Stimulated activated CD8-positive, alpha-beta memory T cell treated with anti-CD3 and anti-CD28 coated beads, Interleukin-7, amount 100 ng/mL, for 1 hour (primary cell): Measurements from ENCODE around the gene FIBCD1.
A peak's percentile ranks its signal among the peaks of the same experiment; 100 is the strongest.
"Not testable (repeated sequence)": the region's sequence is repeated elsewhere in the genome, so short reads cannot be mapped to it uniquely, and the experiment has no call there.

ENCODE experiments used
- DNase-seq, 2 donors: peaks; one replicate each; pipeline ENCODE4 v3.0.0-alpha.2; 2020; ENCODE audit warnings: low read depth in 2 of 2

FIBCD1 gene

GRCh38 chr9:130954925-130955324, 15.9 kb upstream of the FIBCD1 start:
- not testable (repeated sequence) for DNase-seq

- DNase-seq = no peak
Observed at GRCh38 chr9:130954317-130954716, 15.3 kb upstream of the FIBCD1 start.

GRCh38 chr9:130952065-130952762, 13.2 kb upstream of the FIBCD1 start:
- DNase-seq = no peak

GRCh38 chr9:130950039-130950311, 10.9 kb upstream of the FIBCD1 start:
- DNase-seq = no peak

DNA sequence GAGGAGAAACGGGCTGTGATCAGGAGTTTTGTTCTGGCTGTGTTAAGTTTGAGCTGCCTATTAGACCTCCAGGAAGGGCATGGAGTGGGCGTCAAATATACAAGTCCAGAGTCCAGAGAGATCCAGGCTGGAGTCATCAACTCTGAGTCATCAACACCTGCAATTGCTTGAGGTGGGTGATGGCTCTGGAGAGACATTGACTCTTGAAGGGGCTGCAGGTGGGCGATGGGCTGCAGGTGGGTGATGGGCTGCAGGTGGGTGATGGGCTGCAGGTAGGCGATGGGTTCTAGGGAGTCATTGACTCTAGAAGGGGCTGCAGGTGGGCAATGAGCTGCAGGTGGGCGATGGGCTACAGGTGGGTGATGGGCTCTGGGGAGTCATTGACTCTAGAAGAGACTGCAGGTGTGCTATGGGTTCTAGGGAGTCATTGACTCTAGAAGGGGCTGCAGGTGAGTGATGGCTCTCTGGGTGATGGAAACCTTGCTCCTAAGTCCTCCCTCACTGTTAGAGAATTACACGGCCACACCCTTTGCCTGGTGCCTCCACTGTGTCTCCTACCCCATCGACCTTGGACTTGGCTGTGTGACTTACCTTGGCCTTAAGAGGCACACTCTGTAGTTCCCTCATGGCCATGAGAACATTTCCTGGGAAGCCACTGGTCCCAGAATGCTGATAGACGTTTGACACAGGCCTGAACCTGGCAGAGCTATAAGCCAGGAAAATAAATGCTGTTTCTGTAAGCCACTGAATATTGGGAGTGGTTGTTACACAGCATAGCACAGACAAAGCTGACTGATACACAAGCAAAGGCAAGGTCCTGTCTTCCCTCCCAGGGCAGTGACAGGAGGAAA, 10.4 kb upstream of the FIBCD1 start:
- DNase-seq = no peak

GRCh38 chr9:130948266-130948665, 9.2 kb upstream of the FIBCD1 start:
- DNase-seq = no peak

DNA sequence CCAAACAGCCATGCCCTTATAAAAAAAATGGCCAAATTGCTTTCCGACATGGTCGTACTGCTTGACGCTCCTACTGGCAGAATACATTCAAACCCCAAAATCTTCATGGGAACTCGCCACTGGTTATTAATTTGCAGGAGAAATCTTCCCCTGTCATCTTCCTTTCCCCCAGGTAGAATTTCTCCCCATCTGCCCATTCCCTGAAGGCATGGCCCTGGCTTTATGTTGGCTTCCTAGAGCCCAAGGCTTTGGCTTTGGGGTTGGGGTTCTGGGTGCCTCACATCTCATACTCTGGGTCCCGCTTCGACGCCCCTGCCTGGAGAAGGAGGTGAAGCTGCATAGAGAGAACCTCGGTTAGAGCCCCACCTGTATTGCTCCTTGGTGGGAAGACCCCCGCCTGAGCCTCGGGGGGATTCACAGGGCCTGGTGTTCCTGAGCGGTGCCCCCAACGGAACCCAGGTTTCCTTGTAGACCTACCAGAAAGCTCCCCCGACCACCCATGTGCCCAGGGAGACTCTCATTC, 8.6 kb upstream of the FIBCD1 start:
- no peak for DNase-seq

- DNase-seq = no peak
Observed at GRCh38 chr9:130946766-130947617, 7.9 kb upstream of the FIBCD1 start.

DNA sequence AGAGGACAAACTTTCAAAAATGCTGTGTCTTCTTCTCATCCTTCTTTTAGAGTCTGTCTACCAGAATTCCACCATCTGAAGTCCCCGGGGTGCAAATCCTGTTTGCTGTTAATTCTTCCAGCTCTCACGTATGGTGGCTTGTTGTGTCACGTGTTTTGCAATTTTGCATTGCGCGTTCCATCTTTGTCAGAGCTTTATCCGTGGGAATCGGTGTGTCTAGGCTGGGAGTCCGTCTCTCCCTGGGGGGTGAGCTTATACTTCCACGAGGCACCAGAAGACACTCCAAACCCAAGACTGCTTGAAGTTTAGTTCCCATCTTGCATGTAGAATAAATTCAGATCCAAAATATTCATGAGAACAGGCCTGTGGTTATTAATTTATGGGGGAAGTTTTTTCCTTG, 6.1 kb upstream of the FIBCD1 start:
- no peak for DNase-seq

GRCh38 chr9:130944510-130945058, 5.5 kb upstream of the FIBCD1 start:
- DNase-seq = no peak

DNA sequence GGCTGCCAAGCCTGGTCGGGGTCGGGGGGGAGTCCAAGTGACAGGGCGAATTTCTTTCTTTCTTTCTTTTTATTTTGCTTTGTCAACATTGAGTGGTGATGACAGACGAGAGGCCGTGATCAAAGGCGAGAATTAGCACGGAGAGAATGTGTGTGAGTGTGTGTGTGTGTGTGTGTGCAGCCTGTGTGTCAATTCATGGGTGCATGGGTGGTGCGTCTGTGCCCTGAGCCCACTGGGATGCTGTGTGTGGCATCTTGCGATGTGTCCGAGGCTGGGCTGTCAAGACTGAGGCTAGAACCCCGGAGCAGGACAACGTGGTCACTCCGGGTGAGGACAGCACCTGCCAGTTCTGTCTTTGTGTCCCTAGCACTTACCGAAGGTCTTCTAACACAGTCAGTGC, 4.7 kb upstream of the FIBCD1 start:
- no peak for DNase-seq

DNA sequence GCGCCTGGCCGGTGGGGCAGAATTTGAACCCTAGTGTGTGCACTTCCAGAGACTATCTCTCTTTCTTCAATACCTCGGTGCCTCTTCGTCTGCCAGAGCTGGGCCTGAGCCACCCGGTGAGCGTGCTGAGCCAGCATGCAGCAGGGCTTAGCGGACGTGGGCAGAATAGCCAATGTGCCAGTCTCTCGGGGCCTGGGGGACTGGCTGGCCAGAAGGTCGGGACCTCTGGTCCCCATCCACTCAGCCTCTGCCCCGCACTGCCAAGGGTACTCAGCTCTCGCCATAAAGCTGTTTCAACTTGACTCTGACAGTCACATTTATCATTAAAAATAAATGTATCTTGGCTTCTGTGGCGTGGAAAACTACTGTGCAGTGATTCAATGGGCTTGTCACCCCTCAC, 4.2 kb upstream of the FIBCD1 start:
- DNase-seq = no peak

- no peak for DNase-seq
Observed at GRCh38 chr9:130942679-130943078, 3.6 kb upstream of the FIBCD1 start.

DNA sequence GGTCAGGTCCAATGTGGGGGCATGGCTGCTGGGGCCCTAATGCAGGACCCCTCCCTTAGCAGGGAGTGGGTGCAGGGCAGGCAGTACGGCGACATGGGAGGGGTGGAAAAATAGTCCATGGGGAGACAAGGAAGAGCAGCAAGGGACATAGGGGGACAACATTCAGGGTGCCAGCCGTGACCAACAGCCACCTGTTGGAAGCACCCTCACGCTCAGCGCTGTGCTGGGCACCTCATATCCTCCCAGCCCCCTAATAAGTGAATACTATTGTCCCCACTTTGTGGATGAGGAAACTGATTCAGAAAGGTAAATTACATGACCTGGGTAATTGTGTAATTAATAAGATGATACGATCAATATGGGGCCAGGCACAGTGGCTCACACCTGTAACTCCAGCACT, 3.0 kb upstream of the FIBCD1 start:
- DNase-seq = no peak

DNA sequence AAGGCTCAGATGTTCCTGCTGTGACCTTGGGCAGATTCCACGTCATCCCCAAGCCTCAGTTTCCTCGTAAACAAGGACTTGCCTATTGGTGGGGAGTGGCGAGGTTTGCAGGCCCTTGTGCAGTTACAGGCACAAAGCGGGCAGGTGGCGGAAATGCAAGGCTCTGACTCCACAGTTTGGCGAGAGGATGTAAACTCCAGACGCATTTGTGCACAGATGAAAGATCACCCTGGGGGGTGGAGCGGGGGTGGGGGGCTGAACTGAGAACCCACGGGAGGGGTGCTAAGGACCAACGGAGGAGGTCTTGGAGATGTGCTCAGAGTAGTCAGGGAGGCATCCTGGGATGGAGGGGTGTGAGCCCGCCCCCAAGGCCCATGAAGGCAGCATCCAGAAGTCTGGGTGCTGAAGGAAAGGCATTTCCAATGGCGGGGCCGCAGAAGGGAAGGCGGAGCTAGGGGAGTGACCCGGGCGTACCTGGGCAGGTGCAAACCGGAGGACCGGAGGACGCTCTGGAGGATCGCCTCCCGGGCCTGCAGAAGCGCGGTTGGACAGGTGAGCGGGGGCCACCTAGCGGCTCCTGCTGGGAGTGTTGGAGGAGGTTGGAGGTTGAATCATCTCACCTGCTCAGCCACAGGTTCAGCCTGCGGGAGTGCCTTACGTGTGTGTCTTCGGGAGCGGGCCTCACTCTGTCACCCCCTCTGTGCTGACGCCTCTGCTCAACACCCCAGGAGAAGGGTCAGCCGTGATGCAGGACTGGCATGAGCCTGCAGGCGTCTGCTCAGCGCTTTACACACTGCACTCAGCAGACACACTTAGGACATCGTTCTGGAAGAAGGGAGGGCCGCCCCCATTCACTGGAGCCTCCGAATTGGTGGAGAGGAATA, 1.9 kb upstream of the FIBCD1 start:
- peak; percentile 40 to 56 for DNase-seq

- no peak for DNase-seq
Observed at GRCh38 chr9:130940027-130940549, 1.0 kb upstream of the FIBCD1 start.

DNA sequence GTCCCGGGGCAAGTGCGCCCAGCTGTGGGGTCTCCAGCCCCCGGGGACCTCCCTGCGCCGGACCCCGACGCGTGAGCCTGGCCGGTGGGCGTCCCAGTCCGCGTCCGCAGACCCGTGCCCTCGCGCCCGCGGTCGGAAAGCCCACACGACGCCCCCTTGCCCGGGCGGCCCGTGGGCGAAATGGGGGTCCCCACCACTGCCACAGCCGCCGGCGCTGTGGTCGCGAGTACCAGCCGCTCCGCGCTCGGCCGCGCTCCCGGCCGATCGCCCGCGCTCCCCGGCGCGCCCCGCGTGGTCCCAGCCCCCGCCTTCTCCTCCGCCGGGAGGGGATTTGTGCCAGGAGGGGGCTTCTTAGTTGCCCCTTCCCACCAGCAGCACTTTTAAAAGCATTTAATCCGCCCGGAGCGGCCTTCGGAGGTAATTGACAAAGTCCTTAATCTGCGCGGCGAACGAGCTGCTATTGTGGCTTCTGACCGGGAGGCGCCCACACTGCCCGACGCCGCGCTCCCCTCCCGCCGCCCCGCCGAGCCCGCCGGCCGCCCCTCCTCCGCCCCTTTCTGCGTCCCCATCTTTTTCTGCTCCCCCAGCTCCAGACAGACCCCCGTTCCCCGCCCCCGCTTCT, 469 bp upstream of the FIBCD1 start:
- no peak for DNase-seq

DNA sequence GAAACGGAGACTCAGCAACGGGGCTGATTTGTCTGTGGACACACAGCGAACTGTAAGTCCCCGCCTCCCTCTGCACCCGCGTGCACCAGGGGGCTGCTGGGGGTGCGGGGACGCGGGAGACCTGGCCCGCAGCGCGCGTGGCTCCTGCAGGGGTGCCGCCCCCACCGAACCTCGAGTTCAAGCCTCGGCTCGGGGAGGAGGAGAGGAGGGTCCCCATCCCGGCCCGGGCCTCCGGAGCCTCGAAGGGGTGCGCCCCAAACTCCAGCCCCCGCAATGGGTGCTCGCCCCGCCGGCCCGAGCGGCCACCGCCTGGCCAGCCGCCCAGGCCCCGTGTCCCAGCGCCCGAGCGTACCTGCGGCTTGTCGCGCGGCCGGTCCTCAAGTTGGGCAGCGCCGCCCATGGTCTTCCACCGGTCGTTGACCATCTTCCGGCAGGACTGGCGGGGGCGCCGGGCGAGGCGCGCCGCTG, 829 bp downstream of the FIBCD1 start:
- no peak for DNase-seq

DNA sequence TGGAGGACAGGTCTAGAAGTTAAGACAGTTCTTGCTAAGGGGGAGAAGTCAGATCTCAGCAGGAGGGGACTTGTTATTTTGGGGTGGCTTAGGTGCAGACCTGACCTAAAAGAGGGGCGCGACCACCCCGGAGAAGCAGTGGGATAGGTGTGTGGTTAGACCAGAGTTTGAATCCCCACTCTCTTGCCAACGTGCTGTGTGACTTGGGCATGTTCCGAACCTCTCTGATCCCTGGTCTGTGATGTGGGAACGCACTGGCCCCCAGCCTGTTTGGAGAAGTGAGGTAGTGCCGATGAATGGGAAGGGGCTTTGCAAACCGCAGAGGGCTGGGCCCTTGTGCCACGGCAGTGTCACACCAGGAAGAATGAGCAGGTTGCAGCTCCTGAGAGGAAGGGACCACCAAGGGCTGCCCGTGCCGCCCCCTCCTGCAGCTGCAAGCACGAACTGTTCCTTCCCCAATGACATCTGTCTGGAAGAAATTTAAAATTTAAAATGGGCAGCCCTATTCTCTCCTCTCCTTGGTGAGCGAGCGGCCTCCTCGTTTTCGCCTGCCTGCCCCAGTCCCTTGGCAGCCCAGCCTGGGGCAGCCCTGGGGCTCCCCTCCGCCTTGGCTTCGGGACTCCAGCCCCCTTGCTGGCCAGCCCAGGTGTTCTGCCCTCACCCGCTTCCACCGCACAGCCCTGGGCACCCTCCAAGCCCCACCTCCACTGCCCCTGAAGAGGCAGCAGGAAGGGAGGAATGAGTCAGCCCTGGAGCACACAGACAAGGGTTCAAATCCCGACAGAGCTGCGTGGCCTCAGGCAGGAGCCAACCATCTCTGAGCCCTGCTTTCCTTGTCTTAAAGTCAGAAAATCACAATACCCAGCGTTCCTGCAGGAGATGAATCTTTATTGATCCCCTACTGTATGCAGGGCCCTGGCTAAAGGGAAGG, 1.6 kb downstream of the FIBCD1 start:
- DNase-seq = no peak
